Measurements from ENCODE around the gene MLXIPL. TPM values are rescaled to one million over a fixed set of nuclear protein-coding genes. Genes with fewer than 3 reads are reported as not detected.
"Not testable (repeated sequence)": the region's sequence is repeated elsewhere in the genome, so short reads cannot be mapped to it uniquely, and the experiment has no call there.

Gene MLXIPL
- total and polyA plus RNA-seq, 7 donors, result 11.1 to 65.2 (median 22.9) TPM

DNA sequence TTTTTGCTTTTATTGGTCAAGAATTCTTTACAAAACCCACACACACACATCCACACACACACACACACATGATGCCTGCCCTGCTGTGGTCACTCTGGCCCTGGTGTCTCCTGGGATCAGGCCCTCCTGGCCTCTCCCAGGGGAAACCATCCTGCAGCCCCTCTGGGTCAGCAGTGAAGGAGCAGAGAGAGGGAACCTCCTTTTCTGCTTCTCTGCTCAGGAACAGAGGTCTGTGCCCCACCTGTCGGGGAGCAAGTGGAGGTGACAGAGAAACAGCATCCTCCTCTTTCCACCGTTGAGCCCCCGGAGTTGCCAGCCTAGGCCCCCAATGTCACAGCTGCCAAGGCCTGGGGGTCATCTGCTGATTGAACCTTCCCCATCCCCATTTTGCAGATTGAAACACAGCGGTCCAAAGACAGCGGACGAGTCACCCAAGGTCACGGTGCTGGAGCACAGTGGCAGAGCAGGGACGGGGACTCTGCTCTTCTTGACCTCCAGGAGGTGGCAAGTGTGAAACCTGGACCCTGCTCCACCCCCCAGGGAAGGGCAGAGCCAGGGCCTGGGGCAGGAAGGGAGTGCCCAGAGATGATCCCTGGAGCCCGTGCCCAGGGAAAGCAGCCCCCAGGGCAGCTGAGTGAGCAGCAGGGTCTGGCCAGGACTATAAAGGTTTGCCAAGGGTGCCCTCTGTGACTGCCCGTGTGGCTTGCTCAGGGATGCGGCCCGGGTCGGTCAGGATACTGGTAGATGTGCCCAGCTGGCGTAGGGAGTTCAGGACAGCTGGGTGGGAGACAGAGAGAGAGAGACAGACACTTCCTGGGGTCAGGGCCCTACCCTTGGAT lies 30.9 kb downstream of the MLXIPL start:
- DNase-seq (no peak), ATAC-seq (peak in 3 of 4 donors; percentile 11 to 17 (median 16))
- Histone ChIP-seq H3K4me1 (no peaks in the 10 kb centered on the region), H3K27ac (no peak overlapping the region), H3K4me3 (no peak overlapping the region), H3K9me3 (no peaks in the 10 kb centered on the region), H3K27me3 (ENCODE audit: insufficient read depth in 3 of 3, low read length in 2 of 3) (peaks cover 0 to 3% (median 0%) of the 10 kb centered on the region in 3 donors), H3K36me3 (ENCODE audit: insufficient read depth in 1 of 2, low read depth in 1 of 2) (peaks cover 0 to 16% of the 10 kb centered on the region in 2 donors)
- no peak for TF ChIP-seq CTCF (IDR thresholded peaks at IDR 0.05)
- intact Hi-C loops (cut with DNase I), result no loop called here
- 68 to 71% (median 68%) methylated on average over 14 of the region's 14 CpGs for WGBS, 3 donors

DNA sequence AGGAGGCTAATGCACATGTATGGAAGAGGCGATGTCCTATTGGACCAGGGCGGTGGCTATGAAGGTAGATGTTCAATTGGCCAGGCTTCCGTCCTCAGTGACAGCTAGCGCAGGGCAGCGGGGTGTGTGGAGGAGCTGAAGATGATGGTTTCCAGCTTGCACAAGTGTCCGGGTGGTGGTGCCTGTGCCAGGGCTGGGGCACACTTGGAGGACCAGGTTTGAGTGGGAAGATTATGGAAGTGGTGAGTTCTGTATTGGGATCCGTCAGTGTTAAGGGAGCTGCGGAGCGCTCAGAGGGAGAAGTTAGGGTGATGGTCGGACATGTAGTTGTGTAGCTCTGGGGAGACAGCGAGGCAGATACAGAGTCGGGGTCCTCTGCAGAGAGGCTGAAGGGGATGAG lies 37.4 kb downstream of the MLXIPL start:
- no peaks in the 10 kb centered on the region for H3K36me3 ChIP-seq (ENCODE audit: insufficient read depth in 1 of 2, low read depth in 1 of 2)
- H3K4me1 ChIP-seq, result no peaks in the 10 kb centered on the region
- no peak overlapping the region for H3K4me3 ChIP-seq
- H3K27me3 ChIP-seq (ENCODE audit: insufficient read depth in 3 of 3, low read length in 2 of 3), result no peaks in the 10 kb centered on the region
- H3K9me3 ChIP-seq, result no peaks in the 10 kb centered on the region
- TF ChIP-seq CTCF (IDR thresholded peaks at IDR 0.05), result no peak
- no peak overlapping the region for H3K27ac ChIP-seq
- ATAC-seq, result peak in 2 of 4 donors; percentile 3 to 5
- intact Hi-C loops (cut with DNase I), result no loop called here
- 90 to 95% (median 94%) methylated on average over 12 of the region's 12 CpGs for WGBS, 3 donors
- peak in 1 of 2 donors; percentile 46 for DNase-seq

DNA sequence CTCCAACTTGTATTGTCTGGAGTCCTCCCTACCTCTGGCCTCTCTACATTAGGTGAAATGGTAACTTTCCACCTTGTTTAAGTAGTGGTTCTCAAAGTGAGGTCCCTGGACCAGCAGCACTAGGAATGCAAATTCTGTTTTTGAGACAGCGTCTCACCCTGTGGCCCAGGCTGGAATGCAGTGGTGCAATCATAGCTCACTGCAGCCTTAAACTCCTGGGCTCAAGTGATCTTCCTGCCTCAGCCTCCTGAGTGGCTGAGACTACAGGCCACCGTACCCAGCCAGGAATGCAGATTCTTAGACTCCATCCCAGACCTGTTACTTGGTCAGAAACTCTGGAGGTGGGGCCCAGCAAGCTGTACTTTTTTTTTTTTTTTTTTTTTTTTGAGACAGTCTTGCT lies 39.1 kb downstream of the MLXIPL start:
- intact Hi-C loops (cut with DNase I), result no loop called here
- no peak for TF ChIP-seq CTCF (IDR thresholded peaks at IDR 0.05)
- Histone ChIP-seq H3K4me1 (no peaks in the 10 kb centered on the region), H3K4me3 (no peak overlapping the region), H3K9me3 (no peaks in the 10 kb centered on the region), H3K36me3 (ENCODE audit: insufficient read depth in 1 of 2, low read depth in 1 of 2) (no peaks in the 10 kb centered on the region), H3K27ac (no peak overlapping the region), H3K27me3 (ENCODE audit: insufficient read depth in 3 of 3, low read length in 2 of 3) (peaks cover 0 to 2% (median under 1%) of the 10 kb centered on the region in 3 donors)
- ATAC-seq (no peak), DNase-seq (peak in 1 of 2 donors; percentile 12)
- WGBS, 3 donors, result 54 to 71% (median 65%) methylated on average over 2 of the region's 2 CpGs

- ATAC-seq (no peak), DNase-seq (peak in 1 of 2 donors; percentile 17)
- intact Hi-C loops (cut with DNase I), result no loop called here
- Histone ChIP-seq H3K27me3 (ENCODE audit: insufficient read depth in 3 of 3, low read length in 2 of 3) (peaks cover 0 to 3% (median 2%) of the 10 kb centered on the region in 3 donors), H3K4me3 (no peak overlapping the region), H3K4me1 (no peaks in the 10 kb centered on the region), H3K36me3 (ENCODE audit: insufficient read depth in 1 of 2, low read depth in 1 of 2) (no peaks in the 10 kb centered on the region), H3K9me3 (no peaks in the 10 kb centered on the region), H3K27ac (no peak overlapping the region)
- WGBS, 3 donors, result 84 to 88% (median 88%) methylated on average over 6 of the region's 6 CpGs
- TF ChIP-seq CTCF (IDR thresholded peaks at IDR 0.05), result no peak
These were observed 41.6 kb downstream of the MLXIPL start for GRCh38 chr7:73582664-73583202.

DNA sequence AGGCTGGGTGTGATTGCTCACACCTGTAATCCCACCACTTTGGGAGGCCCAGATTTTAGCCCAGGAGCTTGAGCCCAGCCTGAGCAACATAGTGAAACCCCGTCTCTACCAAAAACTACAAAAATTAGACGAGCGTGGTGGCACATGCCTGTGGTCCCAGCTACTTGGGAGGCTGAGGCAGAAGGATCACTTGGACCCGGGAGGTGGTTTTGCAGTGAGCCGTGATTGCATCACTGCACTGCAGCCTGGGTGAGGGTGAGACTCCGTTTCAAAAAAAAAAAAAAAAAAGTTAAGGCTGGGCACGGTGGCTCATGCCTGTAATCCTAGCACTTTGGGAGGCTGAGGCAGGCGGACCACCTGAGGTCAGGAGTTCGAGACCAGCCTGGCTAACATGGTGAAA lies 43.3 kb downstream of the MLXIPL start:
- ATAC-seq; H3K27me3 ChIP-seq (ENCODE audit: insufficient read depth in 3 of 3, low read length in 2 of 3); H3K36me3 ChIP-seq (ENCODE audit: insufficient read depth in 1 of 2, low read depth in 1 of 2); intact Hi-C loops (cut with DNase I); H3K9me3 ChIP-seq; H3K27ac ChIP-seq; H3K4me1 ChIP-seq; H3K4me3 ChIP-seq: not testable (repeated sequence)
- 78 to 85% (median 79%) methylated on average over 8 to 9 of the region's 9 CpGs for WGBS, 3 donors
- DNase-seq, result peak in 1 of 2 donors; percentile 7
